ENCODE measurements around the gene LDLRAD3. TPM values are rescaled to one million over a fixed set of nuclear protein-coding genes. Genes with fewer than 3 reads are reported as not detected.
A peak's percentile ranks its signal among the peaks of the same experiment; 100 is the strongest.

Gene LDLRAD3
- total and polyA plus RNA-seq, 8 donors, result 2.5 to 6.8 (median 5.6) TPM

GRCh38 chr11:35950082-35950481 is 6.2 kb downstream of the LDLRAD3 start:
- Histone ChIP-seq H3K27ac (no peak overlapping the region), H3K27me3 (no peaks in the 10 kb centered on the region), H3K9me3 (no peaks in the 10 kb centered on the region), H3K4me1 (no peaks in the 10 kb centered on the region), H3K4me3 (no peak overlapping the region), H3K36me3 (no peaks in the 10 kb centered on the region)
- DNase-seq (no peak), FAIRE-seq (no peak), ATAC-seq (no peak)
- TF ChIP-seq CTCF (IDR thresholded peaks at IDR 0.05), result no peak
- intact Hi-C loops (cut with DNase I), result no loop called here
- WGBS, 2 donors, result 64 to 70% methylated on average over 5 of the region's 5 CpGs

- FAIRE-seq (no peak), DNase-seq (no peak), ATAC-seq (peak in 2 of 4 donors; percentile 56 to 59)
- Histone ChIP-seq H3K9me3 (no peaks in the 10 kb centered on the region), H3K27me3 (no peaks in the 10 kb centered on the region), H3K36me3 (no peaks in the 10 kb centered on the region), H3K4me1 (no peaks in the 10 kb centered on the region), H3K4me3 (no peak overlapping the region), H3K27ac (no peak overlapping the region)
- TF ChIP-seq CTCF (IDR thresholded peaks at IDR 0.05), result no peak
- 84% methylated on average over 3 of the region's 3 CpGs for WGBS, 2 donors
- intact Hi-C loops (cut with DNase I), result no loop called here
Observed at GRCh38 chr11:35951680-35952079, 7.8 kb downstream of the LDLRAD3 start.

- FAIRE-seq (no peak), ATAC-seq (peak in 3 of 4 donors; percentile 40 to 61 (median 53)), DNase-seq (peak in 2 of 6 donors; percentile 27 to 30)
- Histone ChIP-seq H3K4me1 (no peaks in the 10 kb centered on the region), H3K27me3 (no peaks in the 10 kb centered on the region), H3K4me3 (no peak overlapping the region), H3K27ac (no peak overlapping the region), H3K9me3 (no peaks in the 10 kb centered on the region), H3K36me3 (no peaks in the 10 kb centered on the region)
- intact Hi-C loops (cut with DNase I), result no loop called here
- 59 to 63% methylated on average over 13 of the region's 13 CpGs for WGBS, 2 donors
- TF ChIP-seq CTCF (IDR thresholded peaks at IDR 0.05), result no peak
Observed at GRCh38 chr11:35953081-35953760, 9.4 kb downstream of the LDLRAD3 start.

DNA sequence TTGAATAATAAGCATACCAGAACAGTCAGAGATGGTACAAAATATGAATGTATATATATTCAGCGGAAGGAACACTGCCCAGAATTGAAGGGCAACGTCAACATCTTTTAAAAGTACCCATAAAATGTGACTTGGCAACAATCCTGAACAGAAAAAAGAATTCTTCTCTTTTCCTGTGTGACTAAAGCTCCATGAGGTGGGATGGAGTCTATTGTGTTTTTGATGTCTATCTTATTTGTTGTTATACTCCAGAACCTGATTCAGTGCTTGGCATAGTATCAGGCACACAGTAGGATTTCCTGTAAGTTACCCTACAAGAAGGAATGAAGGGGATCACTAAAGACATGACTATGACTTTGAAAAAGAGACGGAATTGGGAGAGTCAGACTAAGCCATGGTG is 10.3 kb downstream of the LDLRAD3 start:
- no peak overlapping the region for H3K4me3 ChIP-seq
- no peak for FAIRE-seq
- no peaks in the 10 kb centered on the region for H3K9me3 ChIP-seq
- H3K36me3 ChIP-seq, result no peaks in the 10 kb centered on the region
- no peak overlapping the region for H3K27ac ChIP-seq
- DNase-seq, result no peak
- no peaks in the 10 kb centered on the region for H3K27me3 ChIP-seq
- no peak for TF ChIP-seq CTCF (IDR thresholded peaks at IDR 0.05)
- H3K4me1 ChIP-seq, result no peaks in the 10 kb centered on the region
- WGBS, 2 donors, result 91 to 93% methylated on average over 3 of the region's 3 CpGs
- no peak for ATAC-seq
- intact Hi-C loops (cut with DNase I), result no loop called here

DNA sequence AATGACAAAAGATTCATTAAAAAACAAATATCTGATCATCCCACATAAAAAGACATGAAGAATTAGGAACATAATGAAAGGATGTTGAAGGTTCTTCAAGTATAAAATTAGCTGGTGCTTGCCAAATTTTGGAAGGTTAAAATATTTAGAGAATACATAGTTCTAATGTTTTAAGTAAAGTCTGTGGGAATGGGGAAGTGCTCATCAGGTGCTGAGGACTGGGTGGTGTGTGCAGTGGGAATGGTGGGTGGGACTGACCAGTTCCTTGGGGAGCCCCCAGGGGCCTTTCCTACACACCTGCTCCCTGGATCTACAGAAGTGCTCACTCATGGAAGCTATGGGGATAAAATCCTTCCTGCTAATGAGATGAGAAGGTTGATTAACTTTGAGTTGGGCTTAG is 11.8 kb downstream of the LDLRAD3 start:
- H3K4me1 ChIP-seq, result no peaks in the 10 kb centered on the region
- intact Hi-C loops (cut with DNase I), result no loop called here
- no peaks in the 10 kb centered on the region for H3K9me3 ChIP-seq
- TF ChIP-seq CTCF (IDR thresholded peaks at IDR 0.05), result no peak
- ATAC-seq (no peak), DNase-seq (no peak), FAIRE-seq (no peak)
- no peak overlapping the region for H3K27ac ChIP-seq
- H3K27me3 ChIP-seq, result no peaks in the 10 kb centered on the region
- no peak overlapping the region for H3K4me3 ChIP-seq
- no peaks in the 10 kb centered on the region for H3K36me3 ChIP-seq

All from pancreas (tissue), 10 donors.